Stimulated activated CD4-positive, alpha-beta T cell treated with anti-CD3 and anti-CD28 coated beads, Interleukin-4, amount 100 ng/mL, for 1 hour (primary cell): Measurements from ENCODE around the gene UNC5C.

Experiments used
- DNase-seq: peaks from one replicate; pipeline ENCODE4 v3.0.0-alpha.2; 2020

Gene UNC5C

DNA sequence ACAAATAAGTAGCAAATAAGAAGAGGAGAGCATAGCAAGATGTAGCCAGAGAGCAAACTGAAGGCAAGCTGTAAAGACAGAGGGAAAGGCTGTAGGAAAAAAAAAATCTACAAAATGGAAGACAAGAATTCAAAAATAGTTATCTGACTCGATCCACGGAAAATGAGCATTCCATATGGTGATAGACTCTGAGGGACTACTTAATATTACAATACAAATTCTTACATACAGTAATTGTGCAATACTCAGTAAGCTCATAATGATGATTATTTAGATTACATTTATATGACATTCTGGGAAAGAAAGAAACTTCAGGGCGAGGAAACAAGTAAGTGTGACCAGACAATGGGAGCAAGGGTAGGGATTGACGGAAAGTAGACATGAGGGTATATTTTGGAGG lies 102.6 kb downstream of the UNC5C start:
- DNase-seq: no peak

DNA sequence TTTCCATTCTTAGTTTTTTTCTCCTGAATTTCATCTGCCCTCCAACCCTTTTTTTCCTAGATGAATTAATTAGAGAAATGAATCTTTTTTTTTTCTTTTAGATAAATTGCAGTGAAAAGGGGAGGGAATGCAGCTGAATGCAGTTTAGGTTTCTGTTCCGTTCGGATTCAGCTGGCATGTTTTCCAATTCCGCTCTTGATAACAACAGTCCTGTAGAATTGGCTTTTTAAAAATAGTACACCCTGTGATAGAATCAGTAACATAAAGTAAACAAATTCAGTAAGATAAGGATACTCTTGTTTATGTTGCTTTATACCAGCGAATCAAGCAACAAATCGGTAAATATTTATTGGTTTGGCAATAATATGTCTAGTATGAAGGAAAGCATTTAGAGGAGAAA lies 103.5 kb downstream of the UNC5C start:
- no peak for DNase-seq

DNA sequence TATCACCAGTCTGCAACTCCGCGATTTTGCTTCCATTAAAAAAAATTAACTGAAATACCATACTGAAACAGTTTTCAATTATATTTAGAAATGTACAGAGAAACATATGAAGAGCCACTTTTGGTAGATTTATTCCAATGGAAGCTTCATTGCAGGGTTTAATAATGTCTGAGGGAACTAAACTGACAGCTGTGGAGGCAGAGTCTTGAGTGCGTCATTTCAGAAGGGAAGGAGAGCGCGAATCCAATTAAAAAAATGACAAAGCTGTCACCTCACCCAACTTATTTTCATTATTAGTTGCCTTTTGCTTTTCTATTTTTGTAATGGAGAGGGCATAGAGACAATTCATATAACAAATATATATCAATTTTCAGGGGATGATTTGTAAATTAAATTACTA lies 104.0 kb downstream of the UNC5C start:
- DNase-seq: no peak

DNA sequence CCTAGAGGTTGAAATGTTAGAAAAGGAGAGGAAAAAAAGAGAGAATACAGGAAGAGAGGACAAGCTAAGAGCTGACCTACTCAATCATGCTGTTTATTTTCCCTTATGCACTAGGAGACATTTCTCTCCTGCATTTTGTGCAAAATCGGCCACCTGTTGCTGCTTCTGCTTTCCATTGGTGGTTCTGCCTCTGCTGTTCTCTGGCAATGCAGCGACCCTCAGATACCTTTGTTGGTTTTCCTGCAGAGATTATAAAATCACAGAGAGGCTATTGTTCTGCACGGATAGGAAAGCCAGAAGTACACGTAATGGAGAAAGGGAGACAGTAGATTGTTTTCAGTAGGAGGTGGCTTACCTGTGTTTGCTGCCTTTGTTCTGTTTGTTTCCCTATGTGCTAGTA lies 108.9 kb downstream of the UNC5C start:
- DNase-seq: no peak

DNA sequence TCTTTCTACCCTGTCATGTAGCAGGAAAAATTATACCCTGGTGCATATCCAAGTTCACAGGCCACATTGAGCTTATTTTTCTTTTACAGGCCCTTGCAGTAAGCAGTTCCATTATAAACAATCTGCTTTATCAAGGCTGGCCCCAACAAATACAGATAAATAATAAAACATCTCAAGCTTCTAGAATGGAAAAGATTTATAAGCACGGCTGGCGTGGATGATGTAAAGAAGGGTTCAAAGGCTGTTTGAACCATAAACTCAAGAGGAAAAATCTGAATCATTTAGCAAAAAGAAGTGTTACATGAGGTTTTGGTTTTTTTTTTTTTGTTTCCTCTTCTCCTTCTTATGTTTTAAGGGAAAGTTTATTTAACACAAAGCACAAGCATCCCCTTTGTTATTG lies 109.7 kb downstream of the UNC5C start:
- no peak for DNase-seq

DNA sequence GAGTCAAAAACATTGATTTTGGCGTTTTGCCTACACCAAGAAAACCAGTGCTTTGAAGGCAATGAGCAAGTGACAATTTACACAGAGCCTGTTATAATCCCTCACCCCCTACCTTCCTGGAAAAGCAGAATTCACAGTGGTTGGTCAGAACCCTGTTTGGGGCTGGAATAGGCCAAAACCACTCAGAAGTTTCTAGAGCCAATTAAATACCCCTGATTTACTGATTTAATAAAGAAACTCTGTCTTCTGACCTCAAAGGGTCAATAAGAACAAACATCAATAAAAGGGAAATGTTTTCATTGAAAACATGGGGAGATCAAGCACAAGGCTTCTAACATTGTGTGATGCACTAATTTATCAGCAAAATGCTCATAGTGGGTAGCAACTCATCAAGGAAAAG lies 116.3 kb downstream of the UNC5C start:
- no peak for DNase-seq

DNA sequence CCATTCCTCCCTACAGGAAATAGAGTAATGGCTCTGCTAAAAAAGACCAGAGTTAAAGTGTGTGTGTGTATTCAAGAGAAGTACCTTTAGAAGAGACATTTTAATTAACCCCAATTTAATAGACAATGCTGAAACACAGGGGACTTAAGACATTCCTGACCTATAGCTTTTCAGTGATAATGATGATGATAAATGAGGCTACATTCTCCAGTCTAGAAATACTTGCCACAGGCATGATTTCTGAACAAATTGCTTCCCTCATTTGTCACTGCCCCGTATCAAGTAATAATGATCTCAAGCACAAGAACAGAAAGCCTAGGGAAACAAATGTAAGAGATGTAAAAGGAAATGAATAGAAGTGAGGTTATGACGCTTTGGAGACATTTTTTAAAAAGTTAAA lies 117.1 kb downstream of the UNC5C start:
- no peak for DNase-seq

DNA sequence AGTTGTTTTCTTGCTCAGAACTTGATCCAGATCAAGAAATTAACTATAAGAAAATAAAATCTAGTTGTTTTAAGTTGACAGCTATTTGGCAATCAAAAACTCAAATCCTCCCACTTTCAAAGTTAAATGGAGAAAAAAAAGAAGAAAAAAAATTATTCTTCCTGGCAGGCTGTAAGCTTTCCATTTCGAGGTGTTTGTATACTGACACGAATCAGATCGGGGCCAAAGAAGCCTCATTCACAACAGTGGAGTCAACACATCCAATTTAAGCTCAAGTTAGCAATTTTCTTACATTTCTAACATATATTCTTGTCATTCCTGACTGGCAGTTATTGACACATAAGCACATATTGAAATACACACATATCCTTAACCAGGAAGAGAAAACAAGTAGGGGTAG lies 119.4 kb downstream of the UNC5C start:
- DNase-seq: no peak

DNA sequence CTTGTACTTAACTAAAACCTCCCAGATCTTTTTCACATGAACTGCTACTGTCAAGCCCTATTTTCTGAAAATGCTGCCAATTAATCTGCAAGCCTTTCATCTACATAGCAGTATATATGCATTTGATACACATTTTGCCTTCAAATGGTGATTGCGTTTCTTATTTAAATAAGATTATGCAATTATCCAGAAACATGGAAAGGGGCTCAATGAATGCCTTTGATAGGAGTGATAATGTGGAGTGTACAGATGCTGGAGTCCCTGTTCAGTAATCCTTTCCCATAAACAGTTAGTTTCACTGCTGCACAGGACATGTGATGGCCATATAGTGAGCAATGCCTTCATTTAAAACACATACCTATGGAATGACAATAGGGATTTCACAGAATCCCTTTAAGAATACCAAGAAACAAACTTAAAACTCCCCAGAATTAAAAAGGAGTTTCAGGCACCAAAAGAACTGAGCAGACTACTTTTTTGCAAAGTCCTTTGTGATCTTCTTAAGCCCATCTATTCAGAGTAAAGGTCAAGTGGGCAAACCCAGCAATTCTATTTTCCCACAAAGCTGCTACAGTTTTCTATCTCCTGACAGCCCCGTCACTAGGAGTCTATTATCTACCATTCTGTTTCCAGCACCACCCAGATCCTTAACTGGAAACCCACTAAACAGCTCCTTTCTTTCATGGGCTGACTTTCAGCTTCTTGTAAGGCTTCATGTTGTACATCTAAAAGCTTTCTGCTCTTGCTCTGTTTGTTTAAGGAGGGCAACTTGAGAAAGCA lies 120.3 kb downstream of the UNC5C start:
- DNase-seq: no peak

DNA sequence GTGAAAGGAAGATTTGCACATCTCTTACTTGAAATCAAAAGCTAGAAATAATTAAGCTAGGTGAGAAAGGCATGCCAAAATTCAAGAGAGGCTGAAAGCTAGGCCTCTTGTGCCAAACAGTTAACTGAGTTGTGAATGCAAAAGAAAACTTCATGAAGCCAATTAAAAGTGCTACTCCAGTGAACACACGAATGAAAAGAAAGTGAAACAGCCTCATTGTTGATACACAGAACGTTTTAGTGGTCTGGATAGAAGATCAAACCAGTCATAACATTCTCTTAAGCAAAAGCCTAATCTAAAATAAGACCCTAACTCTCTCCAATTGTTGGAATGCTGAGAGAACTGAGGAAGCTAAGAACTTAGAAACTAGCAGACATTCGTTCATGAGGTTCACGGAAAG lies 122.3 kb downstream of the UNC5C start:
- no peak for DNase-seq

DNA sequence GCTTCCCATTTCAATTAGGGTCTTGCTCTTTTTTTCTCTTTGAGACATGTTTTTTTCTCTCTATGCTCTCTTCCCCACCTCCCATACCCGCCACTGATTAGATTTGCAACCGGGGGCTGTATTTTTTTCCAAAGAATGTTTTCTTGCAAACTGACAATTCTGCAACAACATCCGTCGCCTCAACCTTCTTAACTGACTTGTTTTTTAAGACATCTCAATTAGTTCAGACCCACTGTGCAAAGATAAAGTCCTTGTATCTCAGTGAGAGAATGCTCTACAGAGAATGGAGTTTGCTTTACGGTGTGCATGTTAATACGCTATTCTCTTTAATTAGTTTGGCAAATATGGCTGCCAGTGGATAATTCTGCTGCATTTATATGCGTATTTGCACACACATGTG lies 126.3 kb downstream of the UNC5C start:
- no peak for DNase-seq

DNA sequence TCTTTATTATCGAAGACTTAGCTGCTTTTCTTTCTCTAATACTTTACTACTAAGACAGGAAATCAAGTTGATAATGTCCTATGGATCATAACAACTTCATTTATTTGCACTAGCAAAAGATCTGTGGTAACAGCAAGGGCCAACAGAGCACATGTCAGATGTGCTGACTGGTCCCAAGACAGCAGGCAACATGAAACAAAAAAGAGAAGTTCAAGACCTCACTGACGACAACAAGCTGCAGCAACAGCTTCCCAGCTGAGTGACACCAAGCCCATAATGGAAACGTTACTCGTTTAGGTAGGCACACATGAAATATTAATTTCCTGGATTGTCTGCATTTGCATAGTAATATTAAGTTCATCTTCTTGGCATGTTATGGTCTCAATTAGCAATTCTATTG lies 126.9 kb downstream of the UNC5C start:
- no peak for DNase-seq

DNA sequence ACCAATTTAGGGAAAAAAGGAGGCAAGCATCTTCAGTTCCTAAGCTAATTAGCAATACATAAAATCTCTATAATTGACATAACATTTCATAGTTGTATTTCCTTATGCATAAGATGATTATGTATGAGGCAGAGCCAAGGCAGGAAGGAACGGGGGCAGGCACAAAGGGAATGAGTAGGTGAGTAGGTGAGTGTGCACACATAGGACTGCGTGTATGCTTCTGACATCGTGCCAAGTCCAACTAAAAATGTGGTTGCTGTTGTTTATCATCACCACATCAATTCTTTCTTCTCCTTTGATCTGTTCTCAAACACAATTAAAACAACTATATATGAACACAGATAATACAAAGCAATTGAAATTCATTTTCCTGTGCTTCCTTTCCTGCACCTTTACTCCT lies 131.2 kb downstream of the UNC5C start:
- DNase-seq: no peak

DNA sequence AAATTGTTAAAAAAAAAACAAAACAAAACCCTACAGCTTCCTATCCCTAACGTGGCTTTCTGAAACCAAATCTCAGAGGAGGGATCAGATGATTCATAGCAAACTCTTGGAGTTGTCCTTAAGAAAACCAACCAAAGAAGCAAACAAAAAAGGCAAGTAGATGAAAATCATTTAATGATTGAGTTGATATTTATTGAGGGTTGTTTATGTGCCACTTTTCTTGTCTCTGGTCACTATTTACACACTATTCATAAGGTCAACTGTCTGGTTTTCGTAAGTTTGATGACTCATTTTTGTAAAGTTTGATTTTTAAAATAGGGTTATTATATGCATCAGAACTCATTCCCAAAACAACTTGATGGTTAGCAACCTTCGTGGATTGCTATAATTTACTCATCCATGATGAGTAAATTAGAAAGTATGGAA lies 133.4 kb downstream of the UNC5C start:
- no peak for DNase-seq

DNA sequence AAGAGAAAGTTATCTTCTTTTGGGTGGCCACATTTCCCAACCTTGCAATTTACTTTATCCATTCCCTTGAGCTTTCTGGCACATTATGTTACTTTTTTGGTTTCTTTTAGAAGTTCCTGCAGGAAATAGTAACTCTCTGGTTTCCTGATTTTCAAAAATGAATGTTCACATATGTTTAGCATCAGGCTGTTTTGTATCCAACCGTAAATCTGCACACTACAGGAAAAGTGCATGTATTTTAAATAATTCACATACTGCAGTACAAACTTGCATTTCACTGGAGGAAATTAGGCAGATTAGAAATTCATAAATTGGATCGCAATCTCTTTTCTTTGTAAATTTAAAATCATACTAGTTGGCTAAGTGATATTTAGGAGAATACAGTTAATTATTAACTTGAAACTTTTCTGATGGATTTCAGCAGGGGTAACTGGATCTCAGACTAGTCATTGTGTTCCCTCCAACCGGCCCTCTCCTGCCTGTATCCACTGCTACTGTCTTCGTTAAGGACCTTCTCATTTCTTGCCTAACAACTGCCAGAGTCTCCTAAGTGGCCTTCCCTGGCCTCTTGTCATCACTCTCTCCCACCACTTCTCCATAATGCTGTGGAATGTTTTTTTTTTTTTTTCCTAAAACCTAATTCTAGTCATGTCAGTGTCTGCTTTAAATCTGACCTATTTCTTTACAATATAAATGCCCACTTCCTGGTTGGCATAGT lies 137.2 kb downstream of the UNC5C start:
- DNase-seq: no peak

DNA sequence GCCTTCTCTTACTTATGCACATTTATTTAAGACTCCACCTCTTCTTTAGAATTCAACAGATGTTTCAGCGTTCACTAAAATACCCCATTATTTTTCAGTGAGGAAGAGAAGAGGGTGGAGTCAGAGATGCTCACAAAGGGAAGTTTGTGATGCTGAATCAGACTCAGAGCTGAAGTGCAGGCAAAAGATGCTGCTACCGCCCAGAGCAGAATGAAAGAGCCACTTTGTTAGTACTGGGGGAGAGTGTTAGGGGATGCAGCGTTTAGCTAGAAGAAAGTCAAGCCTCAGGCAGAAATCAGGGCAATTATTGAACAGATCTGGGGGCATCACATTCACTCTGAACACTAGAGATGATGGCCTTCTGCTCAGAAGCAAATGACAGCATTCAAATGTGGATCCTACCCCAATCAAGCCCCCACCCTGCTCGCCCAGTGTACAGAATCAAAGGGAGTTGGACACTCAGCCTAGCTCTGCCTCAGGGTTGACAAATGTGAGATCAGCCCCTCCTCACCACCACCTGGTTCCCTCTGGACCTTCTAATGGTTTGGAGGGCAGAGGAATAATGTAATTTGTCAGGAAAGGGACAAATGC lies 138.3 kb downstream of the UNC5C start:
- DNase-seq: no peak

DNA sequence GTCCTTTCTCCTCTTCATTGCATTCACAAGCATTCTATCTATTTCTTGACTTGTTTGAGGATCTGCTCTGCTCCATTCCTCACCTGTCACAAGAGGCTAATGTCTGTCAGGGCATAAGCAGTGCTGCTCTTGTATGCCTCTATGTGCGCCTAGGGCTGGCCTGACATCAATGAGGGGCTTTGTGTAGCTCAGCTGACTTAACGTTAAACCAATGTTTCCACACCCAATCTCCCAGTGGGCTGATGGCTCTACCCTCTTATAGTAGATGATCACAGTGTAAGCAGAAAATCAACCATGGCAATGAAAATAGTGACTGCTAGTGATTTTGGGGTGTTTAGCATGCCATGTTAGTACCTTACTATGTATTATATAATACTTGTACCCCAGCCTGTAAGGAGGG lies 139.0 kb downstream of the UNC5C start:
- DNase-seq: no peak

DNA sequence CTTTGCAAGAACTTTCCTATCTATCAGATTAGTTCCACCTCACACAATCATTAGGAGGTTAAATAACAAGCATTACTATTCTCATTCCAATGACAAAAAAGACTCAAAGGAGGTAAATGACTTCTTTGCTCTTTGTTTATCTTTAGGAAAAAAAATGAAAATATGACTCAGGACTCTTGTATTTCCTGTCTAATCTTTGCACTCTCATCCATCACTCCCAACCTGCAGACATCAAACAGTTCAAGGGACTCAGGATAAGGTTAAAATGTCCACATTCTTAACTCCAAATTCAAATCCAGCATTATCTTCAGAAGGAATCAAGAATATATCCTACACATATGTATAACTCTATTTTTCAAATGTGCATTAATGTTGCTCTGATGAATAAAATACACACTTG lies 139.6 kb downstream of the UNC5C start:
- DNase-seq: no peak

DNA sequence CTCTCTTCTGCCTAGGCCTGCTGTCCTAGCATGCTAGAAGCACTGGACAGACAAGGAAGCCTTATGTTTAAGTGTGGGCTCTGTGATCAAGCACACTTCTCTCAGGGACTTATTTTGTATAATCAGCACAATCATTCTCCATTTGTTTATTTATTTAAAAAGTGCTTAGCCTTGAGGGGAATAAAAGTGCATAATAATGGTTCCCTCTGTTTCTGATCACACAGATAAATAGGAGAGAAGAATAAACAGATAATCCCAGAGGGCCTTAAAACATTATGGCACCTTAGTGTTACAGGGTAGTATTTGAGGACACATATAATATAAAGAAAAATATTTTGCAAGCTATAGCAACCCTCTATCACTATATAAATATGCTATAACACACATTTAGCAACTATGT lies 146.5 kb downstream of the UNC5C start:
- DNase-seq: no peak

DNA sequence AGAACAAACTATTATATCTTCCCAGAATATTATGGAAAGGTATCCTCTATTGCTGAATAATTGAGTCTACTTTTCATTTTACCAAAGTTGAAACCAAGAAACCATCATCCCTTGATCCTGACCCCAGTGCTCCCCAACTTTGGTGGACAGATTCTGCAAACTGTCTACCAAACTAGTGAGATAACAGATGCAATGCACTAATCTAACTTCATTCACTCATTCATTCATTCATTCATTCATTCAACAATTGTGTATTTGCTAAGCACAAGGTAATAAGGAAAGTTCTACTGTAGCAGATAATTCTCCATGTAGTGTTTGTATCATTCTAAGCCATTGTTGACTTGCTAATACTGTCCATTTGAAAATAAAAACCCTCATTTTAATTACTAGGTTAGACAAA lies 150.6 kb downstream of the UNC5C start:
- no peak for DNase-seq

DNA sequence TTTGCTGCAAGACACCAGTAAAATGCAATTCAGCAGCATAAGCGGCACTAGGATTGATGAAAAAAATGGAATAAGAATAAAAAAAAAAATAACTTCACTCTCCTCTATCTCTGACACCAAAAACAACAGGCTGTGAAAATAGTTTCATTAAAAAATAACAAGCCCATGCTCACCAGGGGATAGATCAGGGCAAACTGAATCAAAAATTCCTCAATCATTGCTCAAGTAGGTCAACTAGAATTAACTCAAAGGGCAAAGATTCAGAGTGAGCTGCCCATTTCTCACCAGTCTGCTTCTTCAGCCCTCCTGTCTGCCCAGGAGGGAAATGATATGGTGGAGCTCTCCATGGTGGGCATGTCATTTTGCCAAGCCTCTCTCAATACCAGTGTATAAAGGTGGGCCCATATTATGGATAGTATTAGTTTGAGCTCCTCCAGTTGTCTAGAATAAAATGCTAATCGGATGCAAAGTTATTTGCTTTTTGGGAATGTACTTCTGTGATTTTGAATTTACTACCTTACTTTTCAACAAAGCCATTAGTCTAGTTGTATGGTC lies 153.9 kb downstream of the UNC5C start:
- no peak for DNase-seq

DNA sequence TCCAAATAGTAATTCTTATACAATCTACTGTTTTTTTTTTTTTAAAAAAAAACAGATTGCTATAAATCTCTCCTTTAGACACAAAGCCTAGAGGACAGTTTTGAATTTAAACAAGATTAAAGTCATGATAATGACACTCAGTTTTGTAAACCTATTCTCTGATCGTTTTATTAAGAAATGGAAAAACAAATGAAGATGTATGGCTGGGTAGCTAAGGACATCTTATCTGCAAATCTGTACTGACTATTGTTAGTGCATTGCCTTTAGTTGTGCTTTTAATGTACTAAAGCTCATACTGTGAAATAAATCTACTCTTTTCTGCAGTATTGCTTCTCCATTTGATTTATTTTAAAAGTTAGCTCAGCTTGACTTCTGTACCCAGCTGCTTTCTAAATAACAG lies 155.0 kb downstream of the UNC5C start:
- no peak for DNase-seq

DNA sequence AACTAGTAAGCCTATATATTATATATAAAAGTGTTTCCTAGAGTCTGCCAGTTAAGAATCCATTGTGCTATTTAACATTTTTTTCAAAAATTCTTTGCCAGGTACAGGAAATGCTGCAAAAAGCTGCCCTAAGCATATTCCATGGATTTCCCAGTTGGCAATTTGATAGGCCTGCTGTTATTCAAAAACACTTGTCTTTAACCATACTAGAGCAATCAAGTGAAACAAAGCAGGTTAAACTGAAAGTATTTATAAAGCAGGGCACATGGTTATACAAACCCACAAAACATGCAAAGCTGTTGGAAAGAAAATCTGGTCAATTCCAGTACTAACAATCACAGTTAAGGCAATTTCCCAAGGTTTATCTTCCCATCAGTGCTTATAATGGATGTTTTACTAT lies 159.9 kb downstream of the UNC5C start:
- no peak for DNase-seq

DNA sequence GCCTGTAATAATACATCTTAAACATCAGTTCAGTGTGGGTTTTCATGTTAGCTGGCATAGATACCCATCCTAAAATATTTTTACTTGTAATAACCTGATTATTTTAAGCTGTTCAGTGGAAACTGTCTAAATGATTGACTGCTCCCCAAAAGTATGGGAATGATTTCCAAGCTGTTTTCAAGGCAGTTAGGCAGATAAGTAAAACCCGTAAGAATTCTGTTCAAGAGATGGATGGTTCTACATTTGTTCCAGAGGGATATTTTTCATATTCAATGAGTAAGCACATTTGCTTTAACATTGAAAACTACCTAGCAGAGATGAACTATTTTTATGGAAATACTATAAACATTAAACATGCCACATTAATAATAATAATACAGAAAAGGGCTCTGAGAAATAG lies 161.1 kb downstream of the UNC5C start:
- DNase-seq: no peak
